ENCODE measurements around the gene KMO.

Gene KMO

GRCh38 chr1:241532162-241532531 is at the start of gene KMO:
Gene KMO (plus strand): TSS chr1:241532378. CDS start chr1:241532445, 67 bp downstream.
- no peak for DNase-seq

DNA sequence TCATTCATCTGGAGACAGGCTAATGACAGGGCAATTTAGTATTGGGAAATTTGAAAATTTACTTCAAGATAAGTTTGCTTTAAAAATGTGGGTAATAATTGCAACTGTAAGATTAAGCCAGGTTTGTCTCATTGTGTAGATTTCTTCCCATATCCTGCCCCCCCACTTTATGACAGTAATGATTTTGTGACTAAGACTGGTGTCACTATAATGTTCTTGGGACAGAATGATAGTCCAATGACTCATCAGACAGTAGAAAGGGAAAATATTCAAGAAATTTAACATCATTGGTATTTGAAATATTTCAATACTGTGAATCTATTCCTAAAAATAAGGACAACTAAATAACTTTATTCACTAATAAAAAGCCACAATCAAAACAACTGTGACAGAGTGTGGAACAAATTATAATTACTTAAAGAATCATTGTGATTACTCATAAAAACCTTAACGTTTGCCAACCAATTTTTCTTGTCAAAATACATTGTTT is 49.4 kb upstream of the KMO start:
- DNase-seq = no peak

DNA sequence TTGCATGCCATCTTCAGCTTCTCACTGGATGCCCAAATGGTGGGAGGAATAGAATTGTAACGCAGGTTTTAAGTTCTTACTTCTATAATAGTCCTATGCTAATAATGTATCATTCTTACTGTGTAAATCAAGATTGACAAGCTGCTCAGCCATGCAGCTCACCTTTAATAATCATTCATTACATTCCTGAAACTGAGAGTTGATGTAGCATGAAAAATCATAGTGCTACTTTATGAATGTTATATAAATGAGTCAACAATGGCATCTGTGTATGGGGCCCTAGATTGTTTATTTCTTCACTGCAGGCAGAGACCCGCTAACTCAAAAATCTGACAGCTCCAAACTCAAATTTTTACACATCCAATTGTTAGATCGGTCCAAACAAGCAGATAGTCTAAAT is 47.0 kb upstream of the KMO start:
- no peak for DNase-seq

DNA sequence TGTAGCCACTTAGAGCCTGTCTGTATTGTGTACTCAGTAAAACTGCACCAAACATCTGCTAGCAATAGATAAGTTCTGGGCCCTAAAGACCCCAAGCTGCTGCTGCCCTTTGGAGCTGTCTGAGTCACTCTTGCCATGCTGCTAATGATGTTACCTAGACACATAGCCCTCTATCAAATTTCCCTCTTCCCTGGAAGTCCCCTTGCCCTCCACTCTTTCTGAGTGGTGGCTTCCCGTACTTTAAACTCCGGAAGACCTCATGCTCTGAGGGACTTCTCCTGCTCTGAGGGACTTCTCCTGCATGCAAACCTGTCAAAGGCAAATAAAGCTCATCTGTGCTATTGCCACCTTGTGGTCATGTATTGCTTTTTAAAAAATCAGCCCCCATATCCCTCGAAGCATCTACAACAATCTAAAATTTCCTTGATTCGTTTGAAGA is 46.6 kb upstream of the KMO start:
- no peak for DNase-seq

GRCh38 chr1:241488739-241489138 is 43.4 kb upstream of the KMO start:
- no peak for DNase-seq

DNA sequence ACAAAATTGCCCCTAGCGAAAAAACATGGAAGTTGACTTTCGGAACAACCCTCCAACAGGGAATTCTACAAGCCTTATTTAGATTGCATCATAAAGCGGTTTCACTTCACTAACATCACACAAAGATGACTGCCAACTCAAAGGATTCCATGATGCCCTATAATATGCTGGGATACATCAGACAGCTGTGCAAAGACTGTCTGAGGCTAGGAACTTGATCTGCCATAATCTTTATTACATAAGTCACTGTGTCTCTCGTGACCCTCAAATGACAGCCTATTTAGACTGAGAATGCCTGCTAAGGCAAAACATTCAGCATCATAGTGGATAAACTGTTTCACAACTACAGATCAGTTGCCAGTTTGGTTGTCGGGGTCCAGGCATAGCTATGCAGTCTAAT is 36.4 kb upstream of the KMO start:
- no peak for DNase-seq

- no peak for DNase-seq
These were observed 32.3 kb upstream of the KMO start for GRCh38 chr1:241499910-241500309.

- no peak for DNase-seq
These were observed 28.7 kb upstream of the KMO start for GRCh38 chr1:241503444-241503843.

DNA sequence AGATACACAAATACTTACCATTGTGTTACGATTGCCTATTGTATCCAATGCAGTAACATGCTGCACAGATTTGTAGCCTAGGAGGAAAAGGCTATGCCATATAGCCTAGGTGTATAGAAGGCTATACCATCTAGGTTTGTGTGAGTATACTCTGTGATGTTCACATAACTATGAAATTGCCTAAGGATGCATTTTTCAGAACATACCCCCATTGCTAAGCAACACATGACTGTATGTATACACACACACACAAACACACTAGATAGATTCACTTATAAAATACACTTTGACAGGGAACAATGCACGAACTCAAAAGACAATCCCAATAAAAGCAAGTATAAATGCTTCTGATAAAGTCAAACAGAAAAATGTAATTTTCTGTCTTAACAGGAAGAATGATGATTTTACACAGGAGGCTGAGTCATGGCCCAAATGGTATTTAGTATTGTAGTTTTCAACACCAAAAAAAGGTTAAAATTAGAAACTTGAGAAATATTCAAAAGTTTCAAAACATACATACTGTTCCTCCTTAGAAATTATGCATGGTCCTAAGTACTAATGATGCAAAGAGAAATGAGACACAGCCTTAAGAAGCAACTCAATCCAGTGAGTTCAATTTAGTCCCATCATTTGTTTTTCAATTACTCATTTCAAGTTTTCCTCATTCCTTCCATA is 24.9 kb upstream of the KMO start:
- DNase-seq = no peak

DNA sequence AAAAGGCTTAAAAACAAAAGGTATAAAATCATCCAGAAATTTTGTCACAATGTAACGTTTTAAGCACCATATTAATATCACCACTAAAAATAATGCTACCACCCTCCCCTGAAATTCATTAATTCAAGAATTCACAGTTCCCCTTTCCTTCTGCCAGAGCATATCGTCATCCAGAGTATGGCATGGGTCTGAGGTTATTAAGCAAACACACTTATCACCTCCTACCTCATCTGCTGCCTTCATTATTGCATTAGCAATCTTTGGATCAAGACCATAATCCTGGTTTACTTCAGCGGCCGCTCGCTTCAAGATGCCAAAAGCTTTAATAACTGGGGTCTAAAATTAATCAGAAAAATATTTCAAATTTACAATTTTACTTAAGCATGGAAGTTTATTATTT is 18.8 kb upstream of the KMO start:
- no peak for DNase-seq

DNA sequence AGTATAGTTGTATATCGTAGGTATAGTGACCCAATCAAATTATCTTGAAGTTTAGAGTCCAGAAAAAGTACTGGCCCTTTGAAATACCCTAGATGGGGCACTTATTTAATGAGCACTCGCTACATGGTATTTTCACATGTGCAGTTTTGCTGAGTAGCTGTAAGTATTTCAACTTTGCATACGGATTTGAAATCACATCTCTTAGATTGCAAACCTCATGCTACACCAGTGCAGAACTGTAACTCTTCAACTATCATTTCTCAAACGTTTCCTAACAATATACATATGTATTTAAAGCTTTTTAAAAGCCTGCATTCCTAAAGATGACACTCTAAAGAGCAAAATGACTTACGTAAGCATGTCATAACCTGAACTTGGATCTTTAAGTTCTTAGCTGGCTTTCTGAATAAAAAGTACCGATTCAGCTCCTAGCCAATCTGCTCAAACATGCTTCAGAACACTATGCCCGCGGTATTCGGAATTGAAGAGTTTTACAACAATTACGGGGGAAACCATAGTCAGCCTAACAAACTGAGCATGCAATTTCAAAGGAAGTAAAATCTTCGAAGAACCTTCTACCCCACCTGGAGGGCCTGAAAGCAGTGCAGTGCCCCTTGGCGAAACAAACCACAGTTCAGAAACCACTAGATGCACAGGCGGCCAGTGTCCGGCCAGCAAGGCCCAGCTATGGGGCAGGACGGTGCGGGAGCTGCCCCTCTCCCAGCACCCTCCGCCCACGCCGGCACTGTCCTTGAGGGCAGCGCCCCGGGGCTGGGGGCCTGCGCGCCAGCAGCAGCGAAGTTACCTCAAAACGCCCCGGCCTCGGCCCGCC is 13.5 kb upstream of the KMO start:
- no peak for DNase-seq

DNA sequence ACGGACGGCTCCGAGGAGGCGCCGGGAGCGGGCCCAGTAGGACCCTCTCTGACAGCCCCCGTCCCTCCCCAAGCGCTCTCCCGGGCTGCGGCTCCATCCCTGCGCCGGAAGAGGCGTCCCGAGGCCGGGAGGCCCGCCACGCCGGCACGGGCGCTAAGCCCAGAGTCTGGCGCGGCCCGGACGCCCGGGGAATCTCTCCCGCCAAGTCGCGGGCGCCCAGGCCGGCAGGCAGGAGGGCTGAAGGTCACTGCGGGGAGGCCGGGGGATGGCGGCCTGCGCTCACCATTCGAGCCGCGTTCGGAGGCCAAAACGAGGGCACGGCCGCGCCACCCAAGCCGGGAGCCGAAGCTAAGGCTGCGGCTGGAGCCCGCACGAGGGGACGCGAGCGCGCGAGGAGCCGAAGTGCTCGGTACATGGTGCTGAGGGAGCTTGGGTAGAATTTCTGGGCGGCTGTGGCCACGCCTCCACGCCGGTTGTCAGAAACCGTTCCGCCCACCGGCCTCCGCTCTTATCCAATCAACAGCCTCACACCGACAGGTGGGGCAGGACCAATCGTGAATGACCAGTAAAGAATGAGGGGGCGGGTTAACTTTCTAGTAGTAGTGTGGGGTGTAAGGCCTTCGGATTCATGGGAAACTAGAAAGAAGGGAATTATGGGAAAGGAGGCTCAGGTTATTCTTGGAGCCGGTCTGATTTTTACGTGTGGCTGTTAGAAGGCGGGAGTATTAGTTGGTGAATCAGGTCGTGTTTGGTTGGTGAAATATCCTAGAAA is 12.7 kb upstream of the KMO start, which contains the start of gene FH:
Gene FH, minus strand, starts transcription at position 448 of the 772 bp plus-strand sequence. Its CDS starts 33 bp downstream, at position 415.
- DNase-seq = peak; percentile 100

GRCh38 chr1:241520080-241520465 is 12.1 kb upstream of the KMO start:
- DNase-seq = no peak

DNA sequence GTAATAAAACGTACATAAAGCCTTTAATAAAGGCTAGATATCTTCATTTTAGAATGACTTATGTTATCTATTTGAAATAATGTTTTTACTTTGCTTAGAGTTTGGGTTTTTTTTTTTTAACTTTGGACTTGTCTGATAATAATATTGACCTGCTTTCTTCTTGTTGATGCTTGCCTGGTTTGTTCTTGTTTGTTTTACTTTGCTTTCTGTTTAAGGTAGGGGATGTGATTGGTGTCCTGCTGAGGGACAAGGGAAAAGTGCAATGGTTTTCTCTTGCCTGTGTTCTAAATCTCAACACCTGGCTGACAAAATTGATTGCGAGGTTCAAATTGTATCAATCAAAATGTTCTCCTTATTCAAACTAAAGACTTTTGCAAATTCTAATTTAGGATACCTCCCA is 10.5 kb upstream of the KMO start:
- DNase-seq = no peak

DNA sequence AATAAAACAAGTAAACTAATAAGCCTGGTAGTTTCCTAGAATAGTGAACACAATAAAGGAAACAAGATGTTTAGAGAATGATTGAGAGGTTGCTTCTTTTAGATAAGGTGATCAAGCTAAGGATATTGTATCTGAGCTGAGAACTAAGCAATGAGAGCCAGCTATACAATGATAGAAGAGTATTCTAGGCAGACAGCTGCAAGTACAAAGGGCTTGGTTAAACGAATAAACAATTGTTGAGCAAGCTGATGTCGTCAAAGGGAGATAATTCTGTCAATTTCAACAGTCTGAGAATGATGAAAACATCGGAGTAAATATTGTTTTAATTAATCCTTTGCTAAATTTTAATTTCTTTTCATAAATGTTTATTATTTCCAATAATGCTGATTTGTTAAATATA is 7.2 kb upstream of the KMO start:
- no peak for DNase-seq

GRCh38 chr1:241527146-241527545 is 5.0 kb upstream of the KMO start:
- DNase-seq = no peak

GRCh38 chr1:241531195-241532161 is 700 bp upstream of the KMO start:
- DNase-seq = peak; percentile 75

DNA sequence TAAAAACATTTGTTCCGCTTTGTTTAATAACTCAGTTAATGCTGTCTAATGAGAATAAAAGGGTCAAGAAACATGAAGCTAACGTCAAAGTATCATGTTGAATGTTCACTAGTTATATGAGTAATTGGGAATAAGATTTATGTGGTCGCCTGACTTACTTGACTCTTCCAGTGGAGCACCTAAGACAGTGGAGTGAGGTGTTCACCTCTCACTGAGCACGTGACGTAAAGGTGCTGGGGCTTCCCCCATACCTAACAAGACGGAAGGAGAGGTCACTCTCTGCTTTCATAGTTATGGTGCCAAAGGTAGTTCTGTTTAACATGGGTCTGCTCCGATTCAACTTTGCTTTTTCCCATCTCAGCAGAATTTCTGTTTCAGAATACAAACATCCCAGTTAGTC is 686 bp downstream of the KMO start:
- no peak for DNase-seq

DNA sequence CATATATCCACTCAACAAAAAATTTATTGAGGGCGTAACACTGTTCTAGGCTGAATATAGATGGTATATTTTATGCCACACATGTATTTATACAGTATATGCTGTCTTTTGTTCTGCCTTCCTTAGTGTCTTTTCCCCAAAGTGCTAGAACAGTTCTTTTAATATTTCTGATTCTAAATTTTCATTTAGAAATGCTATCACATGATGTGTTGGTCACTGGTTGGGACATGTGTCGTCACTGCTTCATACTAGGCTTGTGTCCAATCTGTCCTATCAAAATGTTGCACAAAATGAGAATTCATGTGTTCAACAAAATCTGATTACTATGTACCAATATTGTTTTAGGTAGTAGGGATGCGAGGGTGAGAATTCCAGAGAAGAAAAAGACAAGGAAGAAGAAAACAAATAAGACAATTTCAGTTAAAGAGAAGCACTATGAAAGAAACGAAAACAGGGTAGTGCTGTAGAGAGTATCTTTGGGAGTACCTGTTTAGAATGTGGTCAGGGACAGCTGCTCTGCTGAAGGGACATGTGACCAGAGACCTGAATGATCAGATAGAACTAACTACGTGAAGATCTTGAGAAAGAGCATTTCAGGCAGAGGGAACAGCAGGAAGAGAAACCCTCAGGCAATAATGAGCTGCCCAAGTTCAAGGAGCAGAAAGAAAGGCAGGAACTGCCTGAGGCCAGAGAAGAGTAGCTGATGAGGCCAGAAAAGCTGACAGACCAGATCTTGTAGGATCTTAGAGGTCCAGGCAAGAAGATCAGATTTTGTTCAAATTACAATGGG is 1.3 kb downstream of the KMO start:
- DNase-seq = no peak

DNA sequence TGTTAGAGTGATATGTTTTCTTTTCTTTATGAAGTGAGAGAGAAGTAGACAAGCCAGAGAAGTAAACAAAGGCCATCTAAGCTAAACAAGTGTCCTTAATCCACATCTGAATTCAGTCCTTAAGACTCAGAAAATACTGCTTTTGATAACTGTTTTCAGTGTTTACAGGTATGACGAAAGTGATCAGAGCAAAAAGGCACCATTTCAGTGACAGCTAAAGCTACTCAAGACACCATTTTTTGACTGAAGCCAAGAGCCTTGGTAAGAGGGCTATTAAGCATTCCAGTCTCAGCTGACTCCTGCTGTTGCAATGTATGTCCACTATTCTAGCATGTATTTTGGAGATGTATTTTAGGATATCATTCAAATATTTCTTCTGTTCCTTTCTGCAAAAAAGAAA is 4.1 kb downstream of the KMO start:
- DNase-seq = no peak

DNA sequence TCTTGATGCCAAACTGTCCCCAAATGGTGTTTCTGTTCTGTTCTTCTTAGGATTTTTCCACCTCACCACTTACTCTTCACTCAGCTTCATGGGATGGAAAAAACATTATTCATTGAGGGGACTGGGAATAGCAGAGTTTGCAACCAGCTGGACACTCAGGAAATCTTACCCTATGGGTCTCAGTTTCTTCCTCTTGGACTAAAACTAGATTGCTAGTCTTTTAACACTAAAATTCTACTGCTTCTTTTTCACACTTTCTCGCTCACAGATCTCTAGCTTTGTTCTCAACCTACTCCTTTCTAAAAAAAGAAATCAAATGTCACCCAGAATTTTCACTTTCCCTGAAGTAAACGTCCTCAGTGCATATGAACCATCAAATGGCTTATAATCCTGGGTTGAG is 4.8 kb downstream of the KMO start:
- DNase-seq = no peak

Data from NCI-H1436 treated with DMSO at 0.1 percent for 48 hours (cell line).